AG04450 (cell line): ENCODE data around the gene TMEM151B. TPM values are rescaled to one million over a fixed set of nuclear protein-coding genes. Genes with fewer than 3 reads are reported as not detected.

Experiments
- CTCF ChIA-PET: fragments of 300-600, 350-600 bp; formaldehyde crosslinking; extraction: SDS; loops from one replicate; lab custom pipeline; 2022; ENCODE audit warnings: antibody characterized with exemption, inconsistent platforms; lab: Charles Lee
- POLR2A ChIA-PET: fragments of 350-600 bp; formaldehyde crosslinking; extraction: SDS; loops from one replicate; lab custom pipeline; 2021; ENCODE audit warnings: antibody characterized with exemption, inconsistent platforms; lab: Yijun Ruan, JAX
- DNase-seq: peaks from one replicate; pipeline ENCODE4 v3.0.0-alpha.2; 2011; ENCODE audit warnings: low read depth, low spot score
- H3K27ac ChIP-seq: one replicate; pipeline ENCODE4 v1.5.1; 2012; ENCODE audit warnings: low read depth, low read length, control low read depth
- H3K27me3 ChIP-seq: one replicate; pipeline ENCODE4 v1.6.0; 2012; ENCODE audit warnings: low read length; ENCODE audit not compliant: control insufficient read depth, insufficient read depth
- H3K4me3 ChIP-seq: 2 replicates; pipeline ENCODE4 v1.5.1; 2011; ENCODE audit warnings: mild to moderate bottlenecking, low read depth, low read length, control low read depth
- H3K9me3 ChIP-seq: 2 replicates; pipeline ENCODE4 v1.5.1; 2012; ENCODE audit warnings: low read length; ENCODE audit not compliant: control insufficient read depth, insufficient read depth
- polyA plus RNA-seq: library from polyadenylated mRNA; depleted of rRNA; stranded (reverse); fragments of >200 nt; gene quantifications from 2 replicates; pipeline ENCODE4 v1.2.3, GENCODE V29; 2011
- TF ChIP-seq, protein P1 (sequence below): IDR thresholded peaks from 2 replicates; pipeline ENCODE4 v1.5.1; 2011; ENCODE audit warnings: low read depth, low read length, control low read depth, inconsistent platforms

Gene TMEM151B
- polyA plus RNA-seq, 1 experiment: not detected

GRCh38 chr6:44333942-44334341 is 63.7 kb downstream of the TMEM151B start:
- Histone ChIP-seq H3K27ac (no peak overlapping the region), H3K4me3 (no peak overlapping the region), H3K9me3 (no peaks in the 10 kb centered on the region), H3K27me3 (peaks cover 41% of the 10 kb centered on the region)
- no peak for DNase-seq
- ChIA-PET POLR2A (no interaction called here), CTCF (interaction anchor here (0.6 to 1.4 kb wide), 2 partner anchors 66 to 67 kb away, joined by 3 to 5 read pairs; no protein-coding TSS in a partner anchor)
- TF ChIP-seq, protein P1, sequence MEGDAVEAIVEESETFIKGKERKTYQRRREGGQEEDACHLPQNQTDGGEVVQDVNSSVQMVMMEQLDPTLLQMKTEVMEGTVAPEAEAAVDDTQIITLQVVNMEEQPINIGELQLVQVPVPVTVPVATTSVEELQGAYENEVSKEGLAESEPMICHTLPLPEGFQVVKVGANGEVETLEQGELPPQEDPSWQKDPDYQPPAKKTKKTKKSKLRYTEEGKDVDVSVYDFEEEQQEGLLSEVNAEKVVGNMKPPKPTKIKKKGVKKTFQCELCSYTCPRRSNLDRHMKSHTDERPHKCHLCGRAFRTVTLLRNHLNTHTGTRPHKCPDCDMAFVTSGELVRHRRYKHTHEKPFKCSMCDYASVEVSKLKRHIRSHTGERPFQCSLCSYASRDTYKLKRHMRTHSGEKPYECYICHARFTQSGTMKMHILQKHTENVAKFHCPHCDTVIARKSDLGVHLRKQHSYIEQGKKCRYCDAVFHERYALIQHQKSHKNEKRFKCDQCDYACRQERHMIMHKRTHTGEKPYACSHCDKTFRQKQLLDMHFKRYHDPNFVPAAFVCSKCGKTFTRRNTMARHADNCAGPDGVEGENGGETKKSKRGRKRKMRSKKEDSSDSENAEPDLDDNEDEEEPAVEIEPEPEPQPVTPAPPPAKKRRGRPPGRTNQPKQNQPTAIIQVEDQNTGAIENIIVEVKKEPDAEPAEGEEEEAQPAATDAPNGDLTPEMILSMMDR: no peak

GRCh38 chr6:44335631-44336030 is 65.4 kb downstream of the TMEM151B start:
- no peak for DNase-seq
- TF ChIP-seq, protein P1: no peak
- no peak overlapping the region for H3K4me3 ChIP-seq
- ChIA-PET POLR2A (no interaction called here), CTCF (interaction anchor here (1.0 to 4.7 kb wide), 2 partner anchors 12 to 67 kb away, joined by 3 to 93 read pairs; partner anchors contain the start of genes NFKBIE and TMEM151B)
- peaks cover 34% of the 10 kb centered on the region for H3K27me3 ChIP-seq
- no peaks in the 10 kb centered on the region for H3K9me3 ChIP-seq
- H3K27ac ChIP-seq: no peak overlapping the region

GRCh38 chr6:44338228-44339122 is 68.2 kb downstream of the TMEM151B start:
- TF ChIP-seq, protein P1: peak; percentile 81
- Histone ChIP-seq H3K4me3 (no peak overlapping the region), H3K27ac (no peak overlapping the region), H3K27me3 (peaks cover 54% of the 10 kb centered on the region), H3K9me3 (peaks cover 4% of the 10 kb centered on the region; the same call in 1 of the 2 replicates)
- DNase-seq: peak; percentile 20
- CTCF ChIA-PET: interaction anchor here (0.5 to 4.7 kb wide), 16 partner anchors 15 to 242 kb away, joined by 3 to 93 read pairs (median 5); partner anchors contain the start of genes AARS2, NFKBIE, SLC35B2 and TMEM151B
- POLR2A ChIA-PET: no interaction called here

GRCh38 chr6:44339301-44339700 is 69.1 kb downstream of the TMEM151B start:
- ChIA-PET POLR2A (no interaction called here), CTCF (interaction anchor here (0.7 to 4.7 kb wide), 10 partner anchors 15 to 243 kb away, joined by 3 to 93 read pairs (median 5); partner anchors contain the start of genes AARS2, NFKBIE, SLC35B2 and TMEM151B)
- Histone ChIP-seq H3K27ac (no peak overlapping the region), H3K27me3 (peaks cover 58% of the 10 kb centered on the region), H3K4me3 (no peak overlapping the region), H3K9me3 (peaks cover 4% of the 10 kb centered on the region; the same call in 1 of the 2 replicates)
- no peak for DNase-seq
- TF ChIP-seq, protein P1: no peak
